Smooth muscle cell (in vitro differentiated cells): ENCODE results near the gene FTO. TPM values are rescaled to one million over a fixed set of nuclear protein-coding genes. Genes with fewer than 3 reads are reported as not detected.
"Not testable (repeated sequence)": the region's sequence is repeated elsewhere in the genome, so short reads cannot be mapped to it uniquely, and the experiment has no call there.

Source experiments
- DNase-seq: peaks from one replicate; lab custom pipeline; 2025; ENCODE audit not compliant: unreplicated experiment; lab: John Stamatoyannopoulos, UW
- H2AFZ ChIP-seq: fragments of 200-600 bp; sonication (generic); 2 replicates; pipeline ENCODE4 v1.6.0; 2016; ENCODE audit warnings: antibody characterized with exemption, low read depth, mild to moderate bottlenecking
- H3F3A ChIP-seq: fragments of 200-600 bp; sonication (generic); 2 replicates; pipeline ENCODE4 v1.6.0; 2017; ENCODE audit warnings: antibody characterized with exemption, low read depth
- H3K27ac ChIP-seq: fragments of 200-600 bp; sonication (generic); 2 replicates; pipeline ENCODE4 v1.5.1; 2016; ENCODE audit warnings: low read depth, mild to moderate bottlenecking
- H3K27me3 ChIP-seq: fragments of 200-600 bp; sonication (generic); 2 replicates; pipeline ENCODE4 v1.6.1; 2016; ENCODE audit warnings: low read depth, mild to moderate bottlenecking
- H3K36me3 ChIP-seq: fragments of 200-600 bp; sonication (generic); 2 replicates; pipeline ENCODE4 v1.5.1; 2016; ENCODE audit warnings: low read depth
- H3K4me1 ChIP-seq: fragments of 200-600 bp; sonication (generic); 2 replicates; pipeline ENCODE4 v1.5.1; 2016; ENCODE audit warnings: low read depth
- H3K4me2 ChIP-seq: fragments of 200-600 bp; sonication (generic); 2 replicates; pipeline ENCODE4 v1.6.0; 2016; ENCODE audit warnings: mild to moderate bottlenecking
- H3K4me3 ChIP-seq: fragments of 200-600 bp; sonication (generic); 2 replicates; pipeline ENCODE4 v1.5.1; 2016; ENCODE audit warnings: mild to moderate bottlenecking
- H3K79me2 ChIP-seq: fragments of 200-600 bp; sonication (generic); 2 replicates; pipeline ENCODE4 v1.6.0; 2016; ENCODE audit warnings: low read depth, mild to moderate bottlenecking
- H3K9ac ChIP-seq: fragments of 200-600 bp; sonication (generic); 2 replicates; pipeline ENCODE4 v1.6.0; 2016; ENCODE audit warnings: low read depth
- H3K9me3 ChIP-seq: fragments of 200-600 bp; sonication (generic); replicated peaks from 2 replicates; pipeline ENCODE4 v1.5.1; 2016; ENCODE audit warnings: low read depth
- H4K20me1 ChIP-seq: fragments of 200-600 bp; sonication (generic); 2 replicates; pipeline ENCODE4 v1.6.0; 2016; ENCODE audit warnings: low read depth
- WGBS: methylation state at CpG from one replicate; pipeline ENCODE4 v1.1.7; 2016; ENCODE audit warnings: low lambda C conversion rate; 5-methylcytosine and 5-hydroxymethylcytosine counted together
- polyA plus RNA-seq: library from polyadenylated mRNA; unstranded; fragments of >200 nt; fragmentation: Nextera tagmentation; extraction: Ambion mirVana; gene quantifications from 2 replicates; pipeline ENCODE4 v1.2.1, GENCODE V29; 2016
- total RNA-seq: library from RNA; depleted of rRNA; stranded (reverse); fragments of >200 nt; gene quantifications from 2 replicates; pipeline ENCODE4 v1.2.3, GENCODE V29; 2014
- TF ChIP-seq, protein P1 (sequence below): fragments of 200-600 bp; sonication (generic); IDR thresholded peaks from 2 replicates; pipeline ENCODE4 v1.5.1; 2017; ENCODE audit warnings: borderline replicate concordance, mild to moderate bottlenecking, antibody characterized with exemption; ENCODE audit not compliant: insufficient read depth, poor library complexity, severe bottlenecking

Gene FTO
- total and polyA plus RNA-seq, 2 experiments from 2014 or later = 81.1 to 89.9 TPM

DNA sequence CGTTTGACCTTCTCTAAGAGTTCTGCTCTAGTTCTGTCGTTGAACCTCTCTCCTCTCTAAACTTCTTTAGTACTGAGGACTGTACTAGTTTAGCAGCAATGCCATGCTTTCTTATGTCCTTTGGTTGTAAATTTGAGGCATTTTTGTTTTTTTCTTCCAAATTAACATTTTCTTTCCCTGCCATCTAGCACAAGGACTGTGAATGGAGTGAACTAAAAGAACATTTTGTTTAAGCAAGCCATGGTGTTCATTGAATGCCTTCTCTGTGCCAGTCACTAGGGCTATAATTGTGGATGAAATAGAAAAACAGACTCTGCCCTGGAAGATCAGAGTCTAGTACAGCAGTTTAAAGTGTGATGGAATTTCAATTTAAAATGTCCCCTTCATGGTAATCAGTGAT, 137.9 kb downstream of the FTO start:
- 94% methylated on average over 2 of the region's 2 CpGs for WGBS

DNA sequence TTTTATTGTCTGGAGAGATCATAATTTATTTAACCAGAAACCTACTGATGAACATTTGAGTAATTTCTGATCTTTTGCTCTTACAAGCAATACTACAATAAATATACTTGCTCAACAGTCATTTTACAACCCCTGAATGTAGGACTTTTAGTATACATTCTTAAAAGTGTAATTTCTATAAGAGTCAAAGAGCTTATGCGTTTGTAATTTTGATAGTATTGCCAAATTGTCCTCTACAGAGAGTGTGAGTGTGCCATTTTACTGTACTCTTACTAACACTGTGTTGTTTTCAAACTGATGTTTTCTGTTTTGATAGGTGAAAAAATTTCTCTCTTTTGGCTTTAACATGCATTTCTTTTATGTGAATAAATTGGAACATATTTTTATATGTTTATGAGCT, 139.1 kb downstream of the FTO start:
- Histone ChIP-seq H2AFZ (no peak overlapping the region), H3F3A (no peaks in the 10 kb centered on the region), H3K36me3 (no peaks in the 10 kb centered on the region), H3K27me3 (no peaks in the 10 kb centered on the region), H4K20me1 (no peaks in the 10 kb centered on the region), H3K4me2 (no peak overlapping the region), H3K9ac (no peak overlapping the region), H3K9me3 (no peaks in the 10 kb centered on the region), H3K27ac (no peak overlapping the region), H3K79me2 (no peaks in the 10 kb centered on the region), H3K4me3 (no peak overlapping the region), H3K4me1 (no peaks in the 10 kb centered on the region)
- WGBS = 93% methylated on average over 1 of the region's 1 CpG
- TF ChIP-seq, protein P1, sequence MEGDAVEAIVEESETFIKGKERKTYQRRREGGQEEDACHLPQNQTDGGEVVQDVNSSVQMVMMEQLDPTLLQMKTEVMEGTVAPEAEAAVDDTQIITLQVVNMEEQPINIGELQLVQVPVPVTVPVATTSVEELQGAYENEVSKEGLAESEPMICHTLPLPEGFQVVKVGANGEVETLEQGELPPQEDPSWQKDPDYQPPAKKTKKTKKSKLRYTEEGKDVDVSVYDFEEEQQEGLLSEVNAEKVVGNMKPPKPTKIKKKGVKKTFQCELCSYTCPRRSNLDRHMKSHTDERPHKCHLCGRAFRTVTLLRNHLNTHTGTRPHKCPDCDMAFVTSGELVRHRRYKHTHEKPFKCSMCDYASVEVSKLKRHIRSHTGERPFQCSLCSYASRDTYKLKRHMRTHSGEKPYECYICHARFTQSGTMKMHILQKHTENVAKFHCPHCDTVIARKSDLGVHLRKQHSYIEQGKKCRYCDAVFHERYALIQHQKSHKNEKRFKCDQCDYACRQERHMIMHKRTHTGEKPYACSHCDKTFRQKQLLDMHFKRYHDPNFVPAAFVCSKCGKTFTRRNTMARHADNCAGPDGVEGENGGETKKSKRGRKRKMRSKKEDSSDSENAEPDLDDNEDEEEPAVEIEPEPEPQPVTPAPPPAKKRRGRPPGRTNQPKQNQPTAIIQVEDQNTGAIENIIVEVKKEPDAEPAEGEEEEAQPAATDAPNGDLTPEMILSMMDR = no peak
- DNase-seq = no peak

More for the DNA sequence above, 137.9 kb downstream of the FTO start:
- TF ChIP-seq, protein P1 = no peak
- Histone ChIP-seq H3K9me3 (no peaks in the 10 kb centered on the region), H3K36me3 (no peaks in the 10 kb centered on the region), H3K27ac (no peak overlapping the region), H3K4me3 (no peak overlapping the region), H2AFZ (no peak overlapping the region), H3K9ac (no peak overlapping the region), H3F3A (no peaks in the 10 kb centered on the region), H3K4me1 (no peaks in the 10 kb centered on the region), H3K4me2 (no peak overlapping the region), H3K27me3 (no peaks in the 10 kb centered on the region), H3K79me2 (no peaks in the 10 kb centered on the region), H4K20me1 (peaks cover 4% of the 10 kb centered on the region)
- no peak for DNase-seq

DNA sequence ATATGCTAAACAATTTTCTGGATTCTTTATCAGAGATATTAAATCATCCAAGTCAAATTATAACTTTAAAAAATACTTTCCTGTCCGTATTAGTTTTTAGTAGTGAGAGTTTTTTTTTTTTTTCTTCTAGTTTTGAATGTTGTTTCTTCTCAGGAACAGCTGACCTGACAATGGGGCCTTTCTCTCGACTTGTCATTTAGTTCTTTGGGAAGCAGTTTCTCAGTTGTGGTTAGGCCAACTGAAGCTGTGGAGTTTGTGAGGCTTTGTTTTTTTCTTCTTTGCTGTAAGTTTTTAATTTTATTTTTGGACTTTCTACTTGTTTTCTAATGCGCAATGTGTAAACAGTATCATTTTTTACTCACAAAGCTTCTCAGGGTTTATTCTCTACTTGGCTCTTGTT, 140.8 kb downstream of the FTO start:
- Histone ChIP-seq H3K9ac (no peak overlapping the region), H3K27me3 (no peaks in the 10 kb centered on the region), H3K4me3 (no peak overlapping the region), H4K20me1 (no peaks in the 10 kb centered on the region), H3F3A (no peaks in the 10 kb centered on the region), H3K79me2 (no peaks in the 10 kb centered on the region), H3K9me3 (no peaks in the 10 kb centered on the region), H3K36me3 (no peaks in the 10 kb centered on the region), H3K27ac (no peak overlapping the region), H3K4me1 (no peaks in the 10 kb centered on the region), H3K4me2 (no peak overlapping the region), H2AFZ (no peak overlapping the region)
- TF ChIP-seq, protein P1 = no peak
- no peak for DNase-seq
- WGBS = 85% methylated on average over 3 of the region's 3 CpGs

DNA sequence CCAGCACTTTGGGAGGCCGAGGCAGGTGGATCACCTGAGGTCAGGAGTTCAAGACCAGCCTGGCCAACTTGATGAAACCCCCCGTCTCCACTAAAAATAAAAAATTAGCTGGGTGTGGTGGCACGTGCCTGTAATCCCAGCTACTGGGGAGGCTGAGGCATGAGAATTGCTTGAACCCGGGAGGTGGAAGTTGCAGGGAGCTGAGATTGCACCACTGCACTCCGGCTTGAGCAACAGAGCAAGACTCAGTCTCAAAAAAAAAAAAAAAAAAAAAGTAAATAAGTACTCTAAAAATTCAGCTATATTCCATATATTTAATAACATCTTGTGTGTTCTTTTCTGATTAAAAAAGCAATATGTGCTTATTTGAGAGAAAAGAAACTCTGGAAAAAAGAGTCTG, 142.6 kb downstream of the FTO start:
- H3K27me3 ChIP-seq, H3K36me3 ChIP-seq, DNase-seq, H3K9me3 ChIP-seq, H3K4me3 ChIP-seq, H3K4me2 ChIP-seq, H4K20me1 ChIP-seq, H3F3A ChIP-seq, H2AFZ ChIP-seq, H3K9ac ChIP-seq, H3K4me1 ChIP-seq, H3K27ac ChIP-seq, H3K79me2 ChIP-seq: not testable (repeated sequence)
- 96% methylated on average over 5 of the region's 5 CpGs for WGBS
